Measurements from ENCODE around the gene PEX26.

- TF ChIP-seq CTCF (conservative IDR thresholded peaks at IDR 0.05; ENCODE audit: low read depth, low read length) = no peak
- TF ChIP-seq EZH2 (IDR thresholded peaks at IDR 0.05; ENCODE audit: low read length, unreplicated experiment) = no peak
- TF ChIP-seq EZH2phosphoT487 (IDR thresholded peaks at IDR 0.05; ENCODE audit: borderline replicate concordance, low read length) = no peak
Observed at GRCh38 chr22:18042685-18043084, 35.1 kb upstream of the PEX26 start.

Data from PC-3 (cell line).